Ishikawa (cell line): ENCODE results near the gene KCNN4.

Experiments used
- EP300 ChIP-seq: IDR thresholded peaks from 2 replicates; pipeline ENCODE4 v1.6.1; 2012; ENCODE audit warnings: borderline replicate concordance
- TF ChIP-seq, protein P1 (sequence below): IDR thresholded peaks from 2 replicates; pipeline ENCODE4 v1.6.1; 2012; ENCODE audit warnings: low read depth, mild to moderate bottlenecking

DNA sequence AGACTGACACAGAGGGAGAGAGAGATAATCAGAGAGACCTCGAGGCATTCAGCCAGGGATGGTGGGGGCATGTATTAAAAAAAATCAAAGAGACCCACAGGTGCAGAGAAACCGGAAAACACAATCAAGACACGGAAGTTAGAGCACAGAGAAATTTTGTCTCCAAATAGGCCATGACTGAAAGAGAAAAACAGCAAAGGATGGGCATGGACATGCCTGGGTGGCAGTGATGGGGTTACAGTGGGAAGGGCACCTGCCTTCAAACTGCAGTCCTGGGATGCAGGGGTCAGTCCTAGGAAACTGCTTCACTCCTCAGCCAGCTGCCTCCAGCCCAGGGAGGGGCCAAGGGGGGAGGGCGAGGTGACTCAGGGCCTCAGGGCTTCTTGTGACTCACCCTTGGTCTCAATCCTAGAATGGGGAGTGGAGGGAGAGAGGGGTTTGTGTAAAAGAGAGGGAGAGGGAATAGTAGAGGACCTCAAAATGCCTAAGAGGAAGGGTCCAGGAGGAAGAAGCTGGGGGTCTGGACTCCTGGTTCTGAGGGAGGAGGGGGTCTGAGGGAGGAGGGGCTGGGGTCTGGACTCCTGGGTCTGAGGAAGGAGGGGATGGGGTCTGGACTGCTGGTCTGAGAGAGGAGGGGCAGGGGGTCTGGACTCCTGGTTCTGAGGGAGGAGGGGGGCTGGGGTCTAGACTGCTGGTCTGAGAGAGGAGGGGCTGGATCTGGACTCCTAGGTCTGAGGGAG is 3.6 kb upstream of the KCNN4 start:
- TF ChIP-seq, protein P1, sequence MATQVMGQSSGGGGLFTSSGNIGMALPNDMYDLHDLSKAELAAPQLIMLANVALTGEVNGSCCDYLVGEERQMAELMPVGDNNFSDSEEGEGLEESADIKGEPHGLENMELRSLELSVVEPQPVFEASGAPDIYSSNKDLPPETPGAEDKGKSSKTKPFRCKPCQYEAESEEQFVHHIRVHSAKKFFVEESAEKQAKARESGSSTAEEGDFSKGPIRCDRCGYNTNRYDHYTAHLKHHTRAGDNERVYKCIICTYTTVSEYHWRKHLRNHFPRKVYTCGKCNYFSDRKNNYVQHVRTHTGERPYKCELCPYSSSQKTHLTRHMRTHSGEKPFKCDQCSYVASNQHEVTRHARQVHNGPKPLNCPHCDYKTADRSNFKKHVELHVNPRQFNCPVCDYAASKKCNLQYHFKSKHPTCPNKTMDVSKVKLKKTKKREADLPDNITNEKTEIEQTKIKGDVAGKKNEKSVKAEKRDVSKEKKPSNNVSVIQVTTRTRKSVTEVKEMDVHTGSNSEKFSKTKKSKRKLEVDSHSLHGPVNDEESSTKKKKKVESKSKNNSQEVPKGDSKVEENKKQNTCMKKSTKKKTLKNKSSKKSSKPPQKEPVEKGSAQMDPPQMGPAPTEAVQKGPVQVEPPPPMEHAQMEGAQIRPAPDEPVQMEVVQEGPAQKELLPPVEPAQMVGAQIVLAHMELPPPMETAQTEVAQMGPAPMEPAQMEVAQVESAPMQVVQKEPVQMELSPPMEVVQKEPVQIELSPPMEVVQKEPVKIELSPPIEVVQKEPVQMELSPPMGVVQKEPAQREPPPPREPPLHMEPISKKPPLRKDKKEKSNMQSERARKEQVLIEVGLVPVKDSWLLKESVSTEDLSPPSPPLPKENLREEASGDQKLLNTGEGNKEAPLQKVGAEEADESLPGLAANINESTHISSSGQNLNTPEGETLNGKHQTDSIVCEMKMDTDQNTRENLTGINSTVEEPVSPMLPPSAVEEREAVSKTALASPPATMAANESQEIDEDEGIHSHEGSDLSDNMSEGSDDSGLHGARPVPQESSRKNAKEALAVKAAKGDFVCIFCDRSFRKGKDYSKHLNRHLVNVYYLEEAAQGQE = no peak
- TF ChIP-seq EP300 = no peak
